GM12873 (cell line): ENCODE results near the gene ACSM6.

Source experiments
- TF ChIP-seq, protein P1 (sequence below): IDR thresholded peaks from 2 replicates; pipeline ENCODE4 v1.5.1; 2012; ENCODE audit warnings: low read depth, mild to moderate bottlenecking, moderate library complexity, low read length, control low read depth; ENCODE audit not compliant: insufficient read depth; ENCODE audit errors: missing control alignments

Gene ACSM6

DNA sequence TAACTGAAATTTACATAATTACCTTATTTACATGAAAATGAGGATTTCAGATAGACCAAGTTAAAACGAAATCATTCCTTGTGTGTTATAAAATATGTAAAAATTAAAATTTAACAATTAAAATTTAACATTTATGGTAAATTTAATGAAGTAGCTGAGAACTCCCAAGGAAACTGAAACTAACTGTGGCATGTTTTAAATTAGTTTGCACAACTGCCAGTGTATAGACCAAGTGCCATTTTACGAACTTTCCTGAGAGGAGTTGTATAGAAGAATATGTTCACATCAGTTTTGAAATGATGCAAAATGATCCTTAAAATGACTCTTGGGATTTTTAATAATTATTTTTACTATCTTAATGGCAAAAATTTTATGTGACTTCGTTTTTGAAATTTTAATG, 73.2 kb downstream of the ACSM6 start:
- TF ChIP-seq, protein P1, sequence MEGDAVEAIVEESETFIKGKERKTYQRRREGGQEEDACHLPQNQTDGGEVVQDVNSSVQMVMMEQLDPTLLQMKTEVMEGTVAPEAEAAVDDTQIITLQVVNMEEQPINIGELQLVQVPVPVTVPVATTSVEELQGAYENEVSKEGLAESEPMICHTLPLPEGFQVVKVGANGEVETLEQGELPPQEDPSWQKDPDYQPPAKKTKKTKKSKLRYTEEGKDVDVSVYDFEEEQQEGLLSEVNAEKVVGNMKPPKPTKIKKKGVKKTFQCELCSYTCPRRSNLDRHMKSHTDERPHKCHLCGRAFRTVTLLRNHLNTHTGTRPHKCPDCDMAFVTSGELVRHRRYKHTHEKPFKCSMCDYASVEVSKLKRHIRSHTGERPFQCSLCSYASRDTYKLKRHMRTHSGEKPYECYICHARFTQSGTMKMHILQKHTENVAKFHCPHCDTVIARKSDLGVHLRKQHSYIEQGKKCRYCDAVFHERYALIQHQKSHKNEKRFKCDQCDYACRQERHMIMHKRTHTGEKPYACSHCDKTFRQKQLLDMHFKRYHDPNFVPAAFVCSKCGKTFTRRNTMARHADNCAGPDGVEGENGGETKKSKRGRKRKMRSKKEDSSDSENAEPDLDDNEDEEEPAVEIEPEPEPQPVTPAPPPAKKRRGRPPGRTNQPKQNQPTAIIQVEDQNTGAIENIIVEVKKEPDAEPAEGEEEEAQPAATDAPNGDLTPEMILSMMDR: no peak

DNA sequence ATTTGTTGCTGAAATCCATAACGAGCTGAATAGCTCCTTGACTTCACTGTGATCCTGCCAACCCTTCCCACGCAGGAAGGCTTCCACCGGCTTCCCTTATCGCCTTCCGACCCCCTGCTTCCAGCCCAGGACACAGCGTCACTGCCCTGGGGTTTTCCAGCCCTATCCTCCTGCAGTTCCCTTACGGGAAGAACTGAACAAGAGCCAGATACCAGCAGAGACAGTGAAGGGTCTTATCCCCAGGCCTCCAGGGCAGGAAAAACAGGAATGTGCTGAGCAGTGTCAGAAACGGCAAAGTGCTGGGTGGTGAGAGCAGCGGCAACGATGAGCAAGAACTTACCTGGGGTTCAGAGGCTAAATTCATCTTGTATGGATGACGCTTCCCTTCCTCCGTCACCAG, 74.4 kb downstream of the ACSM6 start:
- TF ChIP-seq, protein P1: no peak

DNA sequence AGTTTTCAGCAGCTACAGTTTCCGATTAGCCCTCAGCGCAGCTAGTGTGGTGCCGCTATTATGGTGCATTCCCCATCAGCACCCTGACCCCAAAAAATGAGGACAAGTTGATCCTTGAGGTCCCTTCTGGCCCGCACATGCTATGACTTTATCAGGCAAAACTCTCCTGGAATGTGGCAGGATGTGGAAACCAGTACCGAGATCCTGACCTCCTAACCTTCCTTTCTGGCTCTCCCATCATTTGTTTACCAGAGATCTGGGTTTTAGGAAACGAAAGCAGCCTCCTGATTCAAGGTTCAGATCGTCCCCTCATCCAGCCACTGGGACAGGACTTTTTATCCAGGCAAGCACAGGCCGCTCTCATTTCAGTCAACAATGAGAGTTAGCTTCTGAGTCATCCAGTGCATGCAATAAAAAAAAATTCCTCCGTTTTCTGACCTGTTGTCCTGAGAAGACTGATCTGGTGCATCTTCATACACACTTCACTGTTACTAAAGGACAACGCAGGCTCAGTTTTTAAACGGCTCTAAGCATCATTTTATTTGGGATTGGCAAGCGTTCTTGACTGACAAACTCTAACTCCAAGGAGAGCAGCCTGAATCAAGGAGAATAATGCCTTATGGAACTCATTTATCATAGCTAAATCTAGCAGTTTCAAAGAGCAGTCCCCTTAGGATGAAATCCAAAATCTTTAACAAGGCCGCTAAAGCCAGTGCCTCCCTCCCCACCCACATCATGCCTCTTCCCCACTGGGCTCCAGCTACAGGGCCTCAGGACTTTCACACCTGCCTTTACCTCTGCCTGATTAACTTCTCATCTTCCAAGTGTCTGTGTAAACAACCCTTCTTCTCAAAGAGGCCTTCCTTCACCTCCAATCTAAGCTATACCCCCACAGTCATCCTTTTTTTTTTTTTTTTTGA, 79.6 kb downstream of the ACSM6 start:
- TF ChIP-seq, protein P1: no peak

DNA sequence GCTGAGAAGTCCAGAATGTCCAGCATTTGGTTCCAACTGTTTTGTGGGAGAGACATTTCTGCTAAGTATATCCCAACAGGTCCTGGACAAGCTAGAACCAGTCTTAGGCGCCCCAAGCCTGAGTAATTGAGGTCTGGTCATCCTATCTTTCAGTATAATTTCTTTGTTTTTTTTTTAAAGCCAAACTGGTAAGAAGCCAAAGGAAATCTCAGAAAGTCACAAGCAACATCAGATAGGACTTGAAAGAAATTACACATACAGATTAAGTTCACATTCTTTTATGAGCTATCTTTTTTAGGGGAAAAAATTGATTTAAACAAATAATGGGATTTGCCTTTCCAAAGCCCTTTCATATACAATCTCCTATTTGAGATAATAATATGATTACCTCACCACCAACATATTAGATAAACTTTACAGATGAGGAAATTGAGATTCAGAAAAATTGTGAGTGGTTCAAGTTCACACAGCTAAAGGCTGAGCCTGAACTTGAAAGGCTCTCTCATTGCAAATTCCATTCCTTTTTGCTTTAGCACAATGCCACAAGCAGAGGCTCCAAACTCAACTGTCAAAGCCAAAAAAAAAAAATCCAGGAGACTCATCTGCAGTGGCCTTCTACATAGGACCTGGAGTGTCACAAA, 81.8 kb downstream of the ACSM6 start:
- TF ChIP-seq, protein P1: no peak

DNA sequence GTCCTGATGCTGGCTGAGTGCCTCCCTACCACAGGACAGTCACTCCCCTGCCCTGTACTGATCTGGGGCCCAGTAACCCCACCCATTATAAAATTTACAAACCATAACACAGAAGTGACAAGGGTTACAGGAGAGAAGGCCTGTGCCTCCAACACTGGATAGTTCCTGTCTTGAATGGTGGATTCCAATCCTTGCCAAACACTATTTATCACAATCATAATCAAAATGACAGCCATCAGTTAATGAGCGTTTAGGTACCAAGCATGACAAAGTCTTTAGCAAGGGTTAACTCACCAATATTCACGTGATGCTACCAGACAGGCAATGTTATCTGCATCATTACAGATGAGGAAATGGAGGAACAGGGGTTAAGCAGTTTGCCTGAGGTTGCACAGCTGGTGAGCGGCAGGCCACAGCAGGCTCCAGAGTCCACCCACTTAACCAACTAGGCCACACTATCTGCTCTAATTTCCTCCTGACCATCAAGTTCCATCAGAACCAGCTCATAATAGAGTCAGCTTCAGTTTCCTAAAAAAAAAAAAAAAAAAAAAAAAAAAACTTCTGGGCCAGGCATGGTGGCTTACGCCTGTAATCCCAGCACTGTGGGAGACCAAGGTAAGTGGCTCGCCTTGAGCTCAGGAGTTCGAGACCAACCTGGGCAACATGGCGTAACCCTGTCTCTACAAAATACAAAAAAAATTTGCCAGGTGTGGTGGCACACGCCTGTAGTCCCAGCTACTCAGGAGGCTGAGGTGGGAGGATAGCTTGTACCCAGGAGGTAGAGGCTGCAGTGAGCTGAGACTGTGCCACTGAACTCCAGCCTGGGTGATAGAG, 82.5 kb downstream of the ACSM6 start:
- TF ChIP-seq, protein P1: no peak

DNA sequence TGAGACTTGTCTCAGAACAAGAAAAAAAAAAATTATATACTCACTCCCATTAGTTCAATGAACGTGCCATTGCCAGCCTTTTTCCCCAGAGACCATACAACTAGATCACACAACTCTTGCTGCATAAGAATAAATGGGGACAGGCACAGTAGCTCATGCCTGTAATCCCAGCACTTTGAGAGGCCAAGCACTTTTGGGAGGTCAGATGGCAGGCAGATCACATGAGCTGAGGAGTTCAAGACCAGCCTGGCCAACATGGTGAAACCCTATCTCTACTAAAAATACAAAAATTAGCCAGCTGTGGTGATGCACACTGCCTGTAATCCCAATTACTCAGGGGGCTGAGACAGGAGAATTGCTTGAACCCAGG, 83.1 kb downstream of the ACSM6 start:
- TF ChIP-seq, protein P1: no peak

DNA sequence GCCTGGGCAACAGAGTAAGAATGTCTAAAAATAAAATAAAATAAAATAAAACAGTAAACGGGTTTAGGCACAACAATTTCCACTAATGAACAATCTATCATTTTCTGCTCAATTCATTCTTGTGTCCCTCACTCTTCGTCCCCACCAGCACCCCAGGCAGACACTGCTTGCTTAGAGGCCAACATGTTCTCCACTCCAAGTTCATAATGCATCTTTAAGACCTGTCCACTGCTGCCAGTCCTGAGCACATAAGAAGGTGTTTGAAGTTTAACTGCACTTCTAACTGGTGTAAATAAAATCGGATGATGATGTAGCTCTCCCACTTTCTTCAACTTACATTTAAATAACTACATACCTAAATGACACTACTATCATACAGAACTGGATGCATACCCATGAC, 83.6 kb downstream of the ACSM6 start:
- TF ChIP-seq, protein P1: no peak
